Activated naive CD4-positive, alpha-beta T cell treated with anti-CD3 and anti-CD28 coated beads, Interleukin-2, amount 10 ng/mL, durations not matched to agents 7 days and 5 days (primary cell): ENCODE measurements around the gene HOPX.
A peak's percentile ranks its signal among the peaks of the same experiment; 100 is the strongest.
"Not testable (repeated sequence)": the region's sequence is repeated elsewhere in the genome, so short reads cannot be mapped to it uniquely, and the experiment has no call there.

Experiments used
- CTCF ChIA-PET: fragments of 350-600 bp; sonication (Branson Sonifier 250); formaldehyde crosslinking; loops from one replicate; lab custom pipeline; 2021; ENCODE audit warnings: antibody characterized with exemption; lab: Charles Lee
- DNase-seq: peaks from one replicate; pipeline ENCODE4 v3.0.0-alpha.2; 2020
- H3K27ac Mint-ChIP-seq: one replicate; pipeline ENCODE4 v1.8.0; 2021; ENCODE audit warnings: mild to moderate bottlenecking, moderate library complexity, mixed read lengths
- H3K27me3 Mint-ChIP-seq: one replicate; pipeline ENCODE4 v1.8.0; 2021; ENCODE audit warnings: mild to moderate bottlenecking, mixed read lengths
- H3K36me3 Mint-ChIP-seq: one replicate; pipeline ENCODE4 v1.8.0; 2021; ENCODE audit warnings: mixed read lengths
- H3K4me1 Mint-ChIP-seq: one replicate; pipeline ENCODE4 v1.8.0; 2021; ENCODE audit warnings: mixed read lengths
- H3K4me3 Mint-ChIP-seq: one replicate; pipeline ENCODE4 v1.8.0; 2021; ENCODE audit warnings: mild to moderate bottlenecking, moderate library complexity, mixed read lengths
- H3K9me3 Mint-ChIP-seq: one replicate; pipeline ENCODE4 v1.8.0; 2021; ENCODE audit warnings: mixed read lengths

HOPX gene

DNA sequence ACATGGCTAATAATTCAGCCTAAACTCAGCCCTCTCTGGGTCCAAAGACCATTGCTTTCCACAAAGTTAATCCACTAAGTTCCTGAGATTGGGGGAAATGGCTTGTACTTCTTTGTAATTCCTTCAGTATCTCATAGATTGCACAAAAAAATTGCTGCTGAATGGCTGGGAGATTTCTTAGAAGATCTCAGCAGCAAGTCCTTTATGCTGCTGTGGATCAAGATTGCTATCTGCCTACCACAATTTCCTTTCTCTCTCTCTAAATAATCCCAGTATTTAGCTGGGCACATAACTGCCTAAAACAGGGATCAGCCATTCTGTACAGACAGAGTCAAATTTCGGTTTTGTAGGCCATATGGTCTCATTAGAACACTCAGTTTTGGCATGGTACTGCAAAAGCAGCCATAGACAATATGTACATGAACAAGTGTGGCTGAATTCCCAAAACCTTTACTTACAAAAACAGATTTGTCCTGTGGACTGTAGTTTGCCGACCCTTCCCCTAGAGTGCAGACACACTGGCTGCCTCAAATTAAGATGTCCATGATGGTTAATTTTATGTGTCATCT is 18.5 kb upstream of the HOPX start:
- Mint-ChIP-seq H3K27me3 (peaks cover 11% of the 10 kb centered on the region), H3K4me1 (no peaks in the 10 kb centered on the region)
- CTCF ChIA-PET = no interaction called here

GRCh38 chr4:56698329-56698728 is 17.2 kb upstream of the HOPX start:
- no peak overlapping the region for H3K27ac Mint-ChIP-seq
- DNase-seq = no peak
- no peaks in the 10 kb centered on the region for H3K4me1 Mint-ChIP-seq
- peaks cover 11% of the 10 kb centered on the region for H3K27me3 Mint-ChIP-seq
- CTCF ChIA-PET = no interaction called here
- no peaks in the 10 kb centered on the region for H3K9me3 Mint-ChIP-seq
- H3K4me3 Mint-ChIP-seq = no peak overlapping the region
- H3K36me3 Mint-ChIP-seq = no peaks in the 10 kb centered on the region

More for the DNA sequence above, 18.5 kb upstream of the HOPX start:
- DNase-seq = no peak
- Mint-ChIP-seq H3K4me3 (no peak overlapping the region), H3K36me3 (no peaks in the 10 kb centered on the region), H3K9me3 (no peaks in the 10 kb centered on the region), H3K27ac (no peak overlapping the region)

- DNase-seq = no peak
- Mint-ChIP-seq H3K36me3 (no peaks in the 10 kb centered on the region), H3K27ac (no peak overlapping the region), H3K4me1 (no peaks in the 10 kb centered on the region), H3K4me3 (no peak overlapping the region), H3K27me3 (peaks cover 16% of the 10 kb centered on the region), H3K9me3 (no peaks in the 10 kb centered on the region)
- CTCF ChIA-PET = no interaction called here
These were observed 15.0 kb upstream of the HOPX start for GRCh38 chr4:56696056-56696455.

DNA sequence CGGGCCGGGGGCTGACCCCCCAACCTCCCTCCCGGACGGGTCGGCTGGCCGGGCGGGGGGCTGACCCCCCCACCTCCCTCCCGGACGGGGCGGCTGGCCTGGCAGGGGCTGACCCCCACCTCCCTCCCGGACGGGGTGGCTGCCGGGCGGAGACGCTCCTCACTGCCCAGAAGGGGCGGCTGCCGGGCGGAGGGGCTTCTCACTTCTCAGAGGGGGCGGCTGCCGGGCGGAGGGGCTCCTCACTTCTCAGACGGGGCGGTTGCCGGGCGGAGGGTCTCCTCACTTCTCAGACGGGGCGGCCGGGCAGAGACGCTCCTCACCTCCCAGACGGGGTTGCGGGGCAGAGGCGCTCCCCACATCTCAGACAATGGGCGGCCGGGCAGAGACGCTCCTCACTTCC is 12.4 kb upstream of the HOPX start:
- DNase-seq, H3K4me3 Mint-ChIP-seq, H3K9me3 Mint-ChIP-seq, H3K36me3 Mint-ChIP-seq, H3K27ac Mint-ChIP-seq, H3K4me1 Mint-ChIP-seq, CTCF ChIA-PET: not testable (repeated sequence)
- H3K27me3 Mint-ChIP-seq = peaks cover 17% of the 10 kb centered on the region

DNA sequence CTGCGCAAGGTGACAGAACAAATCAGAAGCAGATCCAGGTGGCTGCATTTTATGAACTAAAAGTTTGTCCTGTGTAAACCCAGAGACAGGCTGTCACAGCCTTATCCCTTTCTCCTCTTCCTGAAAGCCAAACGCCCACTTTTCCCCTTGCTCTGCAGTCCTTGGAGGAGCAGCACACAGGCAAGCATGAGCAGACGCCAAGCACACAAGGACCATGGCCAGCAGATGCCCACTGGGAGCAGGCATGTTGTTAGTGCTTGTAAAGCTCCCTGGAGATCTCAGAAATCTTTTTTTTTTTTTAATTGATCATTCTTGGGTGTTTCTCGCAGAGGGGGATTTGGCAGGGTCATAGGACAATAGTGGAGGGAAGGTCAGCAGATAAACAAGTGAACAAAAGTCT is 11.5 kb upstream of the HOPX start:
- DNase-seq = no peak
- no peaks in the 10 kb centered on the region for H3K36me3 Mint-ChIP-seq
- CTCF ChIA-PET = no interaction called here
- H3K4me1 Mint-ChIP-seq = no peaks in the 10 kb centered on the region
- no peaks in the 10 kb centered on the region for H3K9me3 Mint-ChIP-seq
- H3K4me3 Mint-ChIP-seq = no peak overlapping the region
- H3K27me3 Mint-ChIP-seq = peaks cover 16% of the 10 kb centered on the region
- no peak overlapping the region for H3K27ac Mint-ChIP-seq

DNA sequence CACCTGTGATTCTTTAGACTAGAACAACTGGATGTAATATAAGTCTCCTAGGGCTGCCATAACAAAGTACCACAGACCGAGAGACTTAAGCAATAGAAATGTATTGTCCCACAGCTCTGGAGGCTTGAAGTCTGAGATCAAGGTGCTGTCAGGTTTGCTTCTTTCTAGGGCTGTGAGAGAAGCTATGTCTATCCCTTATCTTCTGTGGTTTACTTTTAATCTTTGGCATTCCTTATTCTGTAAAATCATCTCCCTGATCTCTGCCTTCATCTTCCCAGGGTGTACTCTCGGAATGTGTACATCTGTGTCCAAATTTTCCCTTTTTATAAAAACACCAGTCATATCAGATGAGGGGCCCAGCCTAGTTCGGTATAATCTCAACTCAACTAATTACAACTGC is 10.3 kb upstream of the HOPX start:
- no peak for DNase-seq
- H3K36me3 Mint-ChIP-seq = no peaks in the 10 kb centered on the region
- no peak overlapping the region for H3K27ac Mint-ChIP-seq
- H3K27me3 Mint-ChIP-seq = peaks cover 13% of the 10 kb centered on the region
- no peaks in the 10 kb centered on the region for H3K4me1 Mint-ChIP-seq
- no peaks in the 10 kb centered on the region for H3K9me3 Mint-ChIP-seq
- H3K4me3 Mint-ChIP-seq = no peak overlapping the region
- CTCF ChIA-PET = no interaction called here

- H3K4me1 Mint-ChIP-seq = no peaks in the 10 kb centered on the region
- CTCF ChIA-PET = no interaction called here
- no peaks in the 10 kb centered on the region for H3K36me3 Mint-ChIP-seq
- no peak overlapping the region for H3K4me3 Mint-ChIP-seq
- DNase-seq = no peak
- H3K27ac Mint-ChIP-seq = no peak overlapping the region
- H3K27me3 Mint-ChIP-seq = peaks cover 14% of the 10 kb centered on the region
- no peaks in the 10 kb centered on the region for H3K9me3 Mint-ChIP-seq
These were observed 9.3 kb upstream of the HOPX start for GRCh38 chr4:56690393-56690792.

DNA sequence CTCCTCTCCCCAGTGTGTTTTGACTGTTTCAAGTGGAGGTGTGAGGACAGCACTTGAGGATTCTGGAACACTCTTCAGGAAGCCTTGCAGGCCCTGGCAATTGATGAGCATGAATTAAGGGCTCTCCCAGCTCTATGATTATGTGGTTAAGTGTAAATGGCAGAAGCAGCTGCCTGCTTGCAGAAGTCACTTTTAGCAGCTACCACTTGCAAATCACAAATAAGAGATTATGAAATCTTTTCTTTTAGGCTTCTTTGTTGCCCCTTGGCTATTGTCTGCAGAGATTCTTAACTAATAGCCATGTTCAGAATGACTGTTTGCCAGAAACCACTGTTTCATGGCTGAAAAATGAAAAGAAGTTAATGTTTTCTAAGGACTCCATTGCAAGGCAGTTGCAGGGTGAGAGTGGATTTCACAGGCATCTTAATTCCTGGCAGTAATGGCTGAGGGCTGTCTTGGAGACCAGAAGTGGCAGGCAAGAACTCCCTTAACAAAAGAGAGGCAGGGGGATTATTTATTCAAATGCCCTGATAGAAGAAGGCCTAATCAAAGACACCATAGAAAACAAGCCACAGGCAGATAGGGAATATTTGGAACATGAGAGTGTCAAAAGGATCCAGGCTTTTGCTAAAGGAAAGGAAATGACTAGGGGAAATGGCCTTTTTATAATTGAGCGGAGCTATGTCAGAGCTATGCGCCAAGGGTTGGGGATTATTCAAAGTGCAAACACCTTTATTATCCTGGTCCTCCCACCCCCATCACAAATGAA is 8.3 kb upstream of the HOPX start:
- H3K27me3 Mint-ChIP-seq = peaks cover 22% of the 10 kb centered on the region
- H3K27ac Mint-ChIP-seq = no peak overlapping the region
- no peaks in the 10 kb centered on the region for H3K9me3 Mint-ChIP-seq
- no peak overlapping the region for H3K4me3 Mint-ChIP-seq
- no peaks in the 10 kb centered on the region for H3K36me3 Mint-ChIP-seq
- no peaks in the 10 kb centered on the region for H3K4me1 Mint-ChIP-seq
- DNase-seq = no peak
- CTCF ChIA-PET = interaction anchor here (1.1 kb wide), 1 partner anchor 18 kb away, joined by 5 read pairs; no protein-coding TSS in a partner anchor

DNA sequence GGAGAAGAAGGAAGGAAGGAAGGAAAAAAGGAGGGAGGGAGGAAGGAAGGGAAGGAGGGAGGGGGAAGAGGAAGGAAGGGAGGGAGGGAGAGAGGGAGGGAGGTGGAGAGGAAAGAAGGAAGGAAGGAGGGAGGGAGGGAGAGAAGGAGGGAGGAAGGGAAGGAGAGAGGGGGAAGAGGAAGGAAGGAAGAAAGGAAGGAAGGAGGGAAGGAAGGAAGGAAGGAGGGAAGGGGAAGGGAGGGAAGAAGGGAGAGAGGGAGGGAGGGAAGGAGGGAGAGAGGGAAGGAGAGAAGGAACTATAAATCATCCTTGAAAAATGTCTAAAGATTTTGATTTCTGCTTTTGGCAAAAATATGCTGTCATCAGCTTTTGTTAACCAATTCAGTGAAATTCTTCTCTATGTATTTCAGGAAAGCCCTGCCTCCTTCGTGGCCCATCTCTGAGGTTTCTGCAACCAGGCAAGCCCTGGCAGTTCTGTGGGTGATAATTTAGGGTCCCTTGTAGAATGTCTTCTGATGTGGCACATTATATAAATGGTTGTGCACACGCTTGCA is 7.1 kb upstream of the HOPX start:
- no peak for DNase-seq
- no peaks in the 10 kb centered on the region for H3K9me3 Mint-ChIP-seq
- CTCF ChIA-PET = interaction anchor here (1.1 kb wide), 1 partner anchor 17 kb away, joined by 5 read pairs; no protein-coding TSS in a partner anchor
- no peak overlapping the region for H3K27ac Mint-ChIP-seq
- no peaks in the 10 kb centered on the region for H3K36me3 Mint-ChIP-seq
- peaks cover 34% of the 10 kb centered on the region for H3K27me3 Mint-ChIP-seq
- H3K4me3 Mint-ChIP-seq = no peak overlapping the region
- no peaks in the 10 kb centered on the region for H3K4me1 Mint-ChIP-seq

GRCh38 chr4:56686537-56687231 is 5.6 kb upstream of the HOPX start:
- peak; percentile 21 for DNase-seq
- Mint-ChIP-seq H3K9me3 (no peaks in the 10 kb centered on the region), H3K27me3 (peaks cover 39% of the 10 kb centered on the region), H3K36me3 (no peaks in the 10 kb centered on the region), H3K4me1 (peaks cover 2% of the 10 kb centered on the region), H3K4me3 (no peak overlapping the region), H3K27ac (no peak overlapping the region)
- CTCF ChIA-PET = no interaction called here

- CTCF ChIA-PET = no interaction called here
- DNase-seq = no peak
These were observed 3.4 kb upstream of the HOPX start for GRCh38 chr4:56684320-56685050.

GRCh38 chr4:56683455-56683854 is 2.4 kb upstream of the HOPX start:
- no peak overlapping the region for H3K4me3 Mint-ChIP-seq
- no peak overlapping the region for H3K27ac Mint-ChIP-seq
- H3K36me3 Mint-ChIP-seq = no peaks in the 10 kb centered on the region
- H3K4me1 Mint-ChIP-seq = peaks cover 17% of the 10 kb centered on the region
- no peaks in the 10 kb centered on the region for H3K9me3 Mint-ChIP-seq
- no peak for DNase-seq
- H3K27me3 Mint-ChIP-seq = peaks cover 66% of the 10 kb centered on the region
- CTCF ChIA-PET = no interaction called here

More at GRCh38 chr4:56684320-56685050, 3.4 kb upstream of the HOPX start:
- Mint-ChIP-seq H3K27ac (no peak overlapping the region), H3K36me3 (no peaks in the 10 kb centered on the region), H3K4me1 (peaks cover 17% of the 10 kb centered on the region), H3K27me3 (peaks cover 60% of the 10 kb centered on the region), H3K4me3 (no peak overlapping the region), H3K9me3 (no peaks in the 10 kb centered on the region)

GRCh38 chr4:56681853-56682525 is 893 bp upstream of the HOPX start:
- no peaks in the 10 kb centered on the region for H3K9me3 Mint-ChIP-seq
- H3K4me1 Mint-ChIP-seq = peaks cover 17% of the 10 kb centered on the region
- no peak overlapping the region for H3K27ac Mint-ChIP-seq
- H3K4me3 Mint-ChIP-seq = no peak overlapping the region
- CTCF ChIA-PET = interaction anchor here (1.4 kb wide), 1 partner anchor 117 kb away, joined by 6 read pairs; no protein-coding TSS in a partner anchor
- H3K27me3 Mint-ChIP-seq = peaks cover 70% of the 10 kb centered on the region
- no peaks in the 10 kb centered on the region for H3K36me3 Mint-ChIP-seq
- DNase-seq = no peak
